A549 (cell line): Measurements from ENCODE around the gene SYTL3. TPM values are rescaled to one million over a fixed set of nuclear protein-coding genes. Genes with fewer than 3 reads are reported as not detected.

Experiments used
- ATAC-seq, 2 experiments: fragments of 200-7000 bp in 1 of 2; fragments of >200 bp in 1 of 2; cut with Nextera tagmentation in 1 of 2; cut with Tn5 transposase in 1 of 2; 3 replicates each; pipeline versions ENCODE4 v1.8.0 to v1.9.1; 2018 to 2020; ENCODE audit warnings: mild to moderate bottlenecking in 1 of 2, moderate library complexity in 1 of 2
- CTCF ChIA-PET: fragments of 300-600 bp; sonication (Branson Sonifier 250); formaldehyde crosslinking; extraction: SDS; loops from one replicate; lab custom pipeline; 2021; ENCODE audit warnings: antibody characterized with exemption, inconsistent platforms; lab: Yijun Ruan, JAX
- POLR2A ChIA-PET: fragments of 350-600 bp; formaldehyde crosslinking; extraction: SDS; loops from one replicate; lab custom pipeline; 2021; ENCODE audit warnings: antibody characterized with exemption, inconsistent platforms; lab: Yijun Ruan, JAX
- DNase-seq, 2 experiments: peaks; one replicate each; pipeline versions ENCODE4 v3.0.0 to v3.0.0-alpha.2; 2011 to 2016; ENCODE audit warnings: low read depth in 1 of 2, low spot score in 1 of 2
- FAIRE-seq: peaks from 2 replicates; lab custom pipeline; 2011; peaks lifted over from hg19 to GRCh38; lab: Jason Lieb, UNC
- H3K27ac ChIP-seq, 2 experiments: fragments of >200 bp; sonication (Bioruptor Twin); formaldehyde crosslinking; 3 replicates each; pipeline ENCODE4 v1.5.1; 2016 to 2017
- H3K4me1 ChIP-seq: fragments of >200 bp; sonication (Bioruptor Twin); formaldehyde crosslinking; 3 replicates; pipeline ENCODE4 v1.6.1; 2016
- H3K4me2 ChIP-seq: fragments of >200 bp; sonication (Bioruptor Twin); formaldehyde crosslinking; 3 replicates; pipeline ENCODE4 v1.6.1; 2016
- H3K4me3 ChIP-seq: fragments of >200 bp; sonication (Bioruptor Twin); formaldehyde crosslinking; 3 replicates; pipeline ENCODE4 v1.5.1; 2016
- H3K9me3 ChIP-seq: fragments of >200 bp; sonication (Bioruptor Twin); formaldehyde crosslinking; 3 replicates; pipeline ENCODE4 v1.6.1; 2016
- BCL3 ChIP-seq: fragments of >200 bp; sonication (Bioruptor Twin); formaldehyde crosslinking; IDR thresholded peaks from 3 replicates; pipeline ENCODE4 v1.6.1; 2016
- BHLHE40 ChIP-seq: IDR thresholded peaks from 2 replicates; pipeline ENCODE4 v1.6.1; 2012; ENCODE audit warnings: low read depth, low read length, inconsistent platforms
- CBX2 ChIP-seq: fragments of 200-600 bp; sonication (generic); IDR thresholded peaks from 2 replicates; pipeline ENCODE4 v1.6.1; 2016; ENCODE audit warnings: low read depth, mild to moderate bottlenecking, borderline replicate concordance
- CBX8 ChIP-seq: fragments of 200-600 bp; sonication (generic); IDR thresholded peaks from 2 replicates; pipeline ENCODE4 v1.6.1; 2016
- E2F6 ChIP-seq: IDR thresholded peaks from 2 replicates; pipeline ENCODE4 v1.6.1; 2012; ENCODE audit warnings: low read depth, borderline replicate concordance
- EHF ChIP-seq: fragments of 250-450 bp; sonication (Bioruptor Pico); IDR thresholded peaks from 2 replicates; pipeline ENCODE4 v1.5.0; 2020; ENCODE audit warnings: mild to moderate bottlenecking
- ESRRA ChIP-seq: fragments of 150-350 bp; IDR thresholded peaks from 2 replicates; pipeline ENCODE4 v1.6.1; 2014; ENCODE audit warnings: mild to moderate bottlenecking, low read length, borderline replicate concordance
- FOSB ChIP-seq: fragments of 250-450 bp; sonication (Bioruptor Pico); IDR thresholded peaks from 2 replicates; pipeline ENCODE4 v1.5.0; 2020; ENCODE audit warnings: mild to moderate bottlenecking, moderate library complexity
- FOSL2 ChIP-seq, 2 experiments: fragments of 450-650 bp in 1 of 2; fragments of >200 bp in 1 of 2; sonication (Bioruptor Twin) in 1 of 2; formaldehyde crosslinking; IDR thresholded peaks; 2 replicates each; pipeline versions ENCODE4 v1.5.0 to v1.6.1; 2016 to 2020; ENCODE audit warnings: mild to moderate bottlenecking in 1 of 2, moderate library complexity in 1 of 2
- GATA3 ChIP-seq: IDR thresholded peaks from 2 replicates; pipeline ENCODE4 v1.6.1; 2012; ENCODE audit warnings: borderline replicate concordance
- HES2 ChIP-seq: fragments of >200 bp; sonication (Bioruptor Twin); formaldehyde crosslinking; IDR thresholded peaks from 2 replicates; pipeline ENCODE4 v1.6.1; 2016
- HEYL ChIP-seq: fragments of 250-450 bp; sonication (Bioruptor Pico); IDR thresholded peaks from 2 replicates; pipeline ENCODE4 v1.8.0; 2021; ENCODE audit warnings: mild to moderate bottlenecking, moderate library complexity
- HMGXB4 ChIP-seq: fragments of 250-450 bp; sonication (Bioruptor Pico); IDR thresholded peaks from 2 replicates; pipeline ENCODE4 v1.5.0; 2021; ENCODE audit warnings: mild to moderate bottlenecking, moderate library complexity, borderline replicate concordance
- HOXA7 ChIP-seq: fragments of 250-450 bp; sonication (Bioruptor Pico); IDR thresholded peaks from 2 replicates; pipeline ENCODE4 v1.5.0; 2020; ENCODE audit warnings: mild to moderate bottlenecking, moderate library complexity
- HOXB13 ChIP-seq: fragments of 250-450 bp; sonication (Bioruptor Pico); IDR thresholded peaks from 2 replicates; pipeline ENCODE4 v1.5.0; 2020; ENCODE audit warnings: low read depth, mild to moderate bottlenecking, moderate library complexity
- HOXB5 ChIP-seq: fragments of 250-450 bp; sonication (Bioruptor Pico); IDR thresholded peaks from 2 replicates; pipeline ENCODE4 v1.5.0; 2020; ENCODE audit warnings: mild to moderate bottlenecking, moderate library complexity
- KDM5A ChIP-seq: fragments of 200-600 bp; sonication (generic); IDR thresholded peaks from 2 replicates; pipeline ENCODE4 v1.6.1; 2016; ENCODE audit warnings: antibody characterized with exemption, mild to moderate bottlenecking
- MAFK ChIP-seq: fragments of 450-650 bp; IDR thresholded peaks from 2 replicates; pipeline ENCODE4 v1.6.1; 2014; ENCODE audit not compliant: partially characterized antibody
- MAZ ChIP-seq: fragments of 150-350 bp; IDR thresholded peaks from 2 replicates; pipeline ENCODE4 v1.6.1; 2014; ENCODE audit warnings: antibody characterized with exemption, low read depth, low read length, borderline replicate concordance
- NR3C1 ChIP-seq: fragments of >200 bp; sonication (Bioruptor Twin); formaldehyde crosslinking; IDR thresholded peaks from 3 replicates; pipeline ENCODE4 v1.6.1; 2017
- PBX3 ChIP-seq: IDR thresholded peaks from 2 replicates; pipeline ENCODE4 v1.6.1; 2012
- POLR2A ChIP-seq: IDR thresholded peaks from 2 replicates; pipeline ENCODE4 v1.6.1; 2012; ENCODE audit warnings: mild to moderate bottlenecking, low read length
- SMC3 ChIP-seq: fragments of >200 bp; sonication (Bioruptor Twin); formaldehyde crosslinking; IDR thresholded peaks from 3 replicates; pipeline ENCODE4 v1.6.1; 2018; ENCODE audit warnings: inconsistent platforms
- SREBF2 ChIP-seq: fragments of 450-650 bp; IDR thresholded peaks from 2 replicates; pipeline ENCODE4 v1.6.1; 2014; ENCODE audit warnings: mild to moderate bottlenecking, moderate library complexity
- ZC3H11A ChIP-seq: fragments of 450-650 bp; IDR thresholded peaks from 2 replicates; pipeline ENCODE4 v1.6.1; 2014; ENCODE audit warnings: antibody characterized with exemption, mild to moderate bottlenecking
- ZNF302 ChIP-seq: fragments of 250-450 bp; sonication (Bioruptor Pico); IDR thresholded peaks from 2 replicates; pipeline ENCODE4 v1.9.0; 2021; ENCODE audit warnings: inconsistent platforms, mild to moderate bottlenecking, moderate library complexity
- ZSCAN20 ChIP-seq: fragments of 250-450 bp; sonication (Bioruptor Pico); IDR thresholded peaks from 2 replicates; pipeline ENCODE4 v1.8.0; 2022; ENCODE audit warnings: mild to moderate bottlenecking, moderate library complexity
- WGBS: methylation state at CpG from one replicate; pipeline ENCODE4 v1.1.6; 2017; ENCODE audit errors: missing lambda C conversion rate; 5-methylcytosine and 5-hydroxymethylcytosine counted together
- polyA plus RNA-seq, 4 experiments: library from polyadenylated mRNA; depleted of rRNA in 3 of 4; stranded (reverse); fragments of >200 nt; fragmentation: RNase III in 1 of 4; extraction: RNeasy Plus Mini Kit Qiagen cat#74134 plus additional on column Dnase treatment in 1 of 4; gene quantifications; 2 replicates in 3 of 4; 3 replicates in 1 of 4; pipeline ENCODE4 v1.2.3, GENCODE V29; 2011 to 2017

SYTL3 gene
- polyA plus RNA-seq, 2 of the 4 experiments (the other 2 are of a cell fraction), result 0.63 to 0.89 TPM

GRCh38 chr6:158634695-158635426 lies 15.0 kb upstream of the SYTL3 start:
- Histone ChIP-seq H3K27ac (no peak overlapping the region), H3K4me2 (no peak overlapping the region), H3K9me3 (no peaks in the 10 kb centered on the region), H3K4me1 (peaks cover 22% of the 10 kb centered on the region), H3K4me3 (no peak overlapping the region)
- TF ChIP-seq BHLHE40 (no peak), HOXB13 (CRISPR knock-in tag) (no peak), MAZ (no peak), SREBF2 (no peak), NR3C1 (no peak), HMGXB4 (CRISPR knock-in tag) (no peak), HOXA7 (CRISPR knock-in tag) (no peak), ZC3H11A (no peak), SMC3 (no peak), GATA3 (no peak)
- CTCF ChIA-PET, result no interaction called here
- no peak for ATAC-seq
- FAIRE-seq, result no peak
- POLR2A ChIA-PET, result no interaction called here
- 86% methylated on average over 6 of the region's 6 CpGs for WGBS
- DNase-seq, result no peak

- 91% methylated on average over 7 of the region's 7 CpGs for WGBS
- Histone ChIP-seq H3K4me2 (no peak overlapping the region), H3K4me1 (peaks cover 22% of the 10 kb centered on the region), H3K9me3 (no peaks in the 10 kb centered on the region), H3K4me3 (no peak overlapping the region), H3K27ac (no peak overlapping the region)
- ATAC-seq (no peak), DNase-seq (no peak), FAIRE-seq (no peak)
- ChIA-PET POLR2A (no interaction called here), CTCF (no interaction called here)
- TF ChIP-seq HOXB5 (CRISPR knock-in tag) (no peak), MAFK (no peak), HOXB13 (CRISPR knock-in tag) (no peak), KDM5A (no peak), POLR2A (no peak), BCL3 (no peak), CBX8 (no peak)
These were observed 14.3 kb upstream of the SYTL3 start for GRCh38 chr6:158635427-158636073.

GRCh38 chr6:158636778-158637177 lies 13.1 kb upstream of the SYTL3 start:
- no peak for ATAC-seq
- no peak overlapping the region for H3K4me3 ChIP-seq
- no peak overlapping the region for H3K27ac ChIP-seq
- H3K4me1 ChIP-seq, result peaks cover 11% of the 10 kb centered on the region
- ChIA-PET CTCF (no interaction called here), POLR2A (interaction anchor here (0.6 kb wide), 1 partner anchor 36 kb away, joined by 3 read pairs; no protein-coding TSS in a partner anchor)
- FAIRE-seq, result no peak
- DNase-seq, result no peak
- WGBS, result 93% methylated on average over 8 of the region's 8 CpGs
- no peak overlapping the region for H3K4me2 ChIP-seq
- H3K9me3 ChIP-seq, result no peaks in the 10 kb centered on the region
- TF ChIP-seq E2F6 (no peak), ZNF302 (CRISPR knock-in tag) (no peak), CBX2 (no peak), ESRRA (no peak), FOSB (CRISPR knock-in tag) (no peak), HEYL (CRISPR knock-in tag) (no peak), FOSL2 (IDR thresholded peaks at IDR 0.05) (no peak), FOSL2 (CRISPR knock-in tag; IDR thresholded peaks at IDR 0.05) (no peak), BCL3 (no peak), HES2 (no peak), ZSCAN20 (no peak), HOXA7 (CRISPR knock-in tag) (no peak), EHF (CRISPR knock-in tag) (no peak), SREBF2 (no peak), PBX3 (no peak), NR3C1 (no peak)
